Activated T-helper 17 cell treated with anti-CD3 and anti-CD28 coated beads, Interleukin-2, amount 50 U/mL, for 72 hours (primary cell): ENCODE results near the gene FOXD4L5. TPM values are rescaled to one million over a fixed set of nuclear protein-coding genes. Genes with fewer than 3 reads are reported as not detected.
"Not testable (repeated sequence)": the region's sequence is repeated elsewhere in the genome, so short reads cannot be mapped to it uniquely, and the experiment has no call there.

ENCODE experiments used
- ATAC-seq: fragments of 150-1000 bp; cut with Tn5 transposase; replicated peaks from 2 replicates; pipeline ENCODE4 v1.10.0; 2021; ENCODE audit warnings: mild to moderate bottlenecking, moderate library complexity
- H3K27ac Mint-ChIP-seq: one replicate; pipeline ENCODE4 v1.8.0; 2022; ENCODE audit warnings: mixed read lengths
- H3K27me3 Mint-ChIP-seq: one replicate; pipeline ENCODE4 v1.8.0; 2022; ENCODE audit warnings: mixed read lengths
- H3K36me3 Mint-ChIP-seq: one replicate; pipeline ENCODE4 v1.8.0; 2022; ENCODE audit warnings: low read depth, mild to moderate bottlenecking, mixed read lengths
- H3K4me1 Mint-ChIP-seq: one replicate; pipeline ENCODE4 v1.8.0; 2022; ENCODE audit warnings: mixed read lengths
- H3K4me3 Mint-ChIP-seq: one replicate; pipeline ENCODE4 v1.8.0; 2022; ENCODE audit warnings: mild to moderate bottlenecking, mixed read lengths
- H3K9me3 Mint-ChIP-seq: one replicate; pipeline ENCODE4 v1.8.0; 2022; ENCODE audit warnings: mixed read lengths
- total RNA-seq, 2 donors: library from RNA; stranded (reverse); gene quantifications; one replicate each; pipeline ENCODE4 v1.2.3, GENCODE V29; 2022

Gene FOXD4L5
- under 1 TPM; 0.13 to 0.37 TPM for total RNA-seq

GRCh38 chr9:65285109-65285508, at the start of gene FOXD4L5:
TSS of gene FOXD4L5 (minus strand) at chr9:65285209. CDS start at chr9:65284377, 832 bp downstream.
- not testable (repeated sequence) for ATAC-seq, H3K4me1 Mint-ChIP-seq, H3K27ac Mint-ChIP-seq, H3K36me3 Mint-ChIP-seq, H3K9me3 Mint-ChIP-seq, H3K4me3 Mint-ChIP-seq, H3K27me3 Mint-ChIP-seq

- H3K9me3 Mint-ChIP-seq, ATAC-seq, H3K36me3 Mint-ChIP-seq, H3K27ac Mint-ChIP-seq, H3K4me1 Mint-ChIP-seq, H3K27me3 Mint-ChIP-seq, H3K4me3 Mint-ChIP-seq: not testable (repeated sequence)
Observed at GRCh38 chr9:65283943-65284342, 1.1 kb downstream of the FOXD4L5 start.

GRCh38 chr9:65282976-65283375, 2.0 kb downstream of the FOXD4L5 start:
- H3K27ac Mint-ChIP-seq, ATAC-seq, H3K27me3 Mint-ChIP-seq, H3K9me3 Mint-ChIP-seq, H3K36me3 Mint-ChIP-seq, H3K4me3 Mint-ChIP-seq, H3K4me1 Mint-ChIP-seq: not testable (repeated sequence)
